Adrenal gland (tissue), 19 donors: ENCODE measurements around the gene VCAM1. TPM values are rescaled to one million over a fixed set of nuclear protein-coding genes. Genes with fewer than 3 reads are reported as not detected.

ENCODE experiments used
- DNase-seq, 7 donors: peaks; one replicate each; pipeline ENCODE4 v3.0.0-alpha.2; 2019 to 2020
- H3K27ac ChIP-seq, 5 donors: fragments of 200-600 bp; sonication (generic) in 4 of 5; 1 replicate in 3 of 5; 2 replicates in 2 of 5; pipeline versions ENCODE4 v1.5.1 to v1.8.0; 2016 to 2020; ENCODE audit warnings: mild to moderate bottlenecking in 1 of 5
- H3K27me3 ChIP-seq: fragments of 200-600 bp; 2 replicates; pipeline ENCODE4 v1.8.0; 2021
- H3K36me3 ChIP-seq, 2 donors: fragments of 200-600 bp; replicated peaks in 1 of 2; 1 replicate in 1 of 2; 2 replicates in 1 of 2; pipeline versions ENCODE4 v1.5.1 to v1.8.0; 2018 to 2022
- H3K4me1 ChIP-seq, 2 donors: fragments of 200-600 bp; replicated peaks in 1 of 2; 1 replicate in 1 of 2; 2 replicates in 1 of 2; pipeline versions ENCODE4 v1.5.1 to v1.8.0; 2018 to 2021
- H3K4me3 ChIP-seq, 4 donors: fragments of 200-600 bp; sonication (generic) in 3 of 4; one replicate each; pipeline ENCODE4 v1.5.1; 2016 to 2018
- H3K9me3 ChIP-seq, 3 donors: fragments of 200-600 bp; sonication (generic) in 1 of 3; replicated peaks in 1 of 3; 1 replicate in 2 of 3; 2 replicates in 1 of 3; pipeline versions ENCODE4 v1.5.1 to v1.8.0; 2016 to 2021
- POLR2A ChIP-seq, 2 donors: fragments of 450-650 bp; IDR thresholded peaks; one replicate each; pipeline ENCODE4 v1.6.1; 2017; ENCODE audit warnings: antibody characterized with exemption in 2 of 2, mild to moderate bottlenecking in 2 of 2, moderate library complexity in 1 of 2
- WGBS, 4 donors: extraction: QIAGEN DNeasy Blood & Tissue Kit in 2 of 4; methylation state at CpG; one replicate each; pipeline versions ENCODE4 v1.1.5 to v1.1.7; 2013 to 2017; 5-methylcytosine and 5-hydroxymethylcytosine counted together
- intact Hi-C, 2 donors: fragments of 100-400 bp; cut with DNase I; formaldehyde crosslinking; loops; one replicate each; pipeline versions ENCODE4 v1.14.1 to v1.15.0; 2022 to 2023
- long read RNA-seq, 10 donors: library from polyadenylated mRNA in 3 of 10; unstranded in 2 of 10; stranded (forward) in 1 of 10; transcript quantifications; one replicate each; pipeline ENCODE4 v2.0.0 and lab custom pipeline, GENCODE V29; 2021 to 2026
- polyA plus RNA-seq, 3 donors: library from polyadenylated mRNA; stranded (reverse); fragments of 200-250 nt in 2 of 3; fragments of 350-450 nt in 1 of 3; fragmentation: Illumina TruSeq in 1 of 3; extraction: RNeasy Lipid Tissue Mini Kit (QIAGEN cat#74804) in 1 of 3; gene quantifications; one replicate each; pipeline ENCODE4 v1.2.3, GENCODE V29; 2013 to 2014
- total RNA-seq, 9 donors: library from RNA; depleted of rRNA in 4 of 9; stranded (reverse); fragments of >200 nt in 4 of 9; fragments of 120-200 nt in 1 of 9; fragmentation: NEBNext Ultra II Directional in 1 of 9; extraction: Animal tissue kit (Norgen Biotek cat#: 25700) in 1 of 9; gene quantifications; one replicate each; pipeline versions ENCODE4 v1.1.0 to v1.2.4, GENCODE V29; 2013 to 2023
- TF ChIP-seq, protein P1 (sequence below), 6 experiments: fragments of 450-650 bp in 4 of 6; fragments of 200-600 bp in 2 of 6; sonication (generic) in 1 of 6; IDR thresholded peaks; 1 replicate in 5 of 6; 2 replicates in 1 of 6; pipeline versions ENCODE4 v1.5.1 to v1.8.0; 2016 to 2021; ENCODE audit warnings: antibody characterized with exemption in 6 of 6, mild to moderate bottlenecking in 2 of 6, moderate library complexity in 1 of 6
- donor health status: healthy with polysubstance abuse.
- donor health status: Bipolar disorder and iron deficiency.
- donor health status: DM: yes; HTN: yes; CAD: no.
- donor health status: DM: no; HTN: no; CAD: no.
- donor health status: DM: no; HTN: no; CAD: no.
- donor health status: DM: yes; HTN: yes; CAD: no.

The VCAM1 gene, protein sequence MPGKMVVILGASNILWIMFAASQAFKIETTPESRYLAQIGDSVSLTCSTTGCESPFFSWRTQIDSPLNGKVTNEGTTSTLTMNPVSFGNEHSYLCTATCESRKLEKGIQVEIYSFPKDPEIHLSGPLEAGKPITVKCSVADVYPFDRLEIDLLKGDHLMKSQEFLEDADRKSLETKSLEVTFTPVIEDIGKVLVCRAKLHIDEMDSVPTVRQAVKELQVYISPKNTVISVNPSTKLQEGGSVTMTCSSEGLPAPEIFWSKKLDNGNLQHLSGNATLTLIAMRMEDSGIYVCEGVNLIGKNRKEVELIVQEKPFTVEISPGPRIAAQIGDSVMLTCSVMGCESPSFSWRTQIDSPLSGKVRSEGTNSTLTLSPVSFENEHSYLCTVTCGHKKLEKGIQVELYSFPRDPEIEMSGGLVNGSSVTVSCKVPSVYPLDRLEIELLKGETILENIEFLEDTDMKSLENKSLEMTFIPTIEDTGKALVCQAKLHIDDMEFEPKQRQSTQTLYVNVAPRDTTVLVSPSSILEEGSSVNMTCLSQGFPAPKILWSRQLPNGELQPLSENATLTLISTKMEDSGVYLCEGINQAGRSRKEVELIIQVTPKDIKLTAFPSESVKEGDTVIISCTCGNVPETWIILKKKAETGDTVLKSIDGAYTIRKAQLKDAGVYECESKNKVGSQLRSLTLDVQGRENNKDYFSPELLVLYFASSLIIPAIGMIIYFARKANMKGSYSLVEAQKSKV
- total RNA-seq, result 100 to 1,000 TPM in 2 of 9 donors, 10 to 100 TPM in 7; 36.4 to 233 (median 88.2) TPM
- 100 to 1,000 TPM in 1 of 3 donors, 10 to 100 TPM in 2; 32.3 to 162 (median 38.0) TPM for polyA plus RNA-seq
- long read RNA-seq, donor 1, transcript VCAM1-201 (9 exons, 3,083 nt), result major isoform, 39 of 54 reads
- long read RNA-seq, donor 1, transcript VCAM1-205 (1 exons, 3,865 nt), result minor isoform, 10 of 54 reads
- long read RNA-seq, donor 1, partial matches to known transcripts, result 5 of 54 reads
- long read RNA-seq, donor 1, other reads (novel, unspliced or antisense), result 0 of 54 reads
- long read RNA-seq, donor 2, transcript VCAM1-201 (9 exons, 3,083 nt), result major isoform, 31 of 54 reads
- long read RNA-seq, donor 2, transcript VCAM1-205 (1 exons, 3,865 nt), result minor isoform, 7 of 54 reads
- long read RNA-seq, donor 2, partial matches to known transcripts, result 13 of 54 reads
- long read RNA-seq, donor 2, other reads (novel, unspliced or antisense), result 0 of 54 reads
- long read RNA-seq, donor 3, transcript VCAM1-201 (9 exons, 3,083 nt), result major isoform, 48 of 96 reads
- long read RNA-seq, donor 3, transcript VCAM1-205 (1 exons, 3,865 nt), result minor isoform, 30 of 96 reads
- long read RNA-seq, donor 3, partial matches to known transcripts, result 18 of 96 reads
- long read RNA-seq, donor 3, other reads (novel, unspliced or antisense), result 0 of 96 reads
- long read RNA-seq, donor 4, transcript VCAM1-201 (9 exons, 3,083 nt), result major isoform, 30 of 47 reads
- long read RNA-seq, donor 4, partial matches to known transcripts, result 9 of 47 reads
- long read RNA-seq, donor 4, other reads (novel, unspliced or antisense), result 6 of 47 reads
- long read RNA-seq, donor 5, transcript VCAM1-201 (9 exons, 3,083 nt), result major isoform, 180 of 206 reads
- long read RNA-seq, donor 5, partial matches to known transcripts, result 16 of 206 reads
- long read RNA-seq, donor 5, other reads (novel, unspliced or antisense), result 6 of 206 reads
- long read RNA-seq, donor 6, transcript VCAM1-201 (9 exons, 3,083 nt), result major isoform, 20 of 33 reads
- long read RNA-seq, donor 6, partial matches to known transcripts, result 9 of 33 reads
- long read RNA-seq, donor 6, other reads (novel, unspliced or antisense), result 3 of 33 reads
- long read RNA-seq, donor 7, transcript VCAM1-201 (9 exons, 3,083 nt), result major isoform, 11 of 25 reads
- long read RNA-seq, donor 7, transcript VCAM1-205 (1 exons, 3,865 nt), result minor isoform, 8 of 25 reads
- long read RNA-seq, donor 7, partial matches to known transcripts, result 6 of 25 reads
- long read RNA-seq, donor 7, other reads (novel, unspliced or antisense), result 0 of 25 reads
- long read RNA-seq, donor 8, transcript VCAM1-201 (9 exons, 3,083 nt), result major isoform, 55 of 75 reads
- long read RNA-seq, donor 8, transcript VCAM1-205 (1 exons, 3,865 nt), result minor isoform, 10 of 75 reads
- long read RNA-seq, donor 8, partial matches to known transcripts, result 9 of 75 reads
- long read RNA-seq, donor 8, other reads (novel, unspliced or antisense), result 0 of 75 reads
- long read RNA-seq, donor 9, transcript VCAM1-205 (1 exons, 3,865 nt), result minor isoform, 25 of 132 reads
- long read RNA-seq, donor 9, transcript VCAM1-201 (9 exons, 3,083 nt), result major isoform, 74 of 132 reads
- long read RNA-seq, donor 9, partial matches to known transcripts, result 32 of 132 reads
- long read RNA-seq, donor 9, other reads (novel, unspliced or antisense), result 0 of 132 reads
- long read RNA-seq, donor 10, transcript VCAM1-201 (9 exons, 3,083 nt), result major isoform, 15 of 28 reads
- long read RNA-seq, donor 10, transcript VCAM1-205 (1 exons, 3,865 nt), result minor isoform, 6 of 28 reads
- long read RNA-seq, donor 10, partial matches to known transcripts, result 6 of 28 reads
- long read RNA-seq, donor 10, other reads (novel, unspliced or antisense), result 0 of 28 reads

DNA sequence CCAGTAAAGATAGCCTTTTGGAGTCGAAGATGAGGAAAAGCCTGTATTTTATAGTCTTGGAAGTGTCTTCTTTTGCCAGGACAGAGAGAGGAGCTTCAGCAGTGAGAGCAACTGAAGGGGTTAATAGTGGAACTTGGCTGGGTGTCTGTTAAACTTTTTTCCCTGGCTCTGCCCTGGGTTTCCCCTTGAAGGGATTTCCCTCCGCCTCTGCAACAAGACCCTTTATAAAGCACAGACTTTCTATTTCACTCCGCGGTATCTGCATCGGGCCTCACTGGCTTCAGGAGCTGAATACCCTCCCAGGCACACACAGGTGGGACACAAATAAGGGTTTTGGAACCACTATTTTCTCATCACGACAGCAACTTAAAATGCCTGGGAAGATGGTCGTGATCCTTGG is at the start of gene VCAM1:
VCAM1 (plus strand) TSS at position 253 of the 400 bp plus-strand sequence; CDS start at position 372, 119 bp downstream.
- H3K4me1 ChIP-seq, result peaks cover 23 to 35% of the 10 kb centered on the region in 2 donors
- intact Hi-C loops, result no loop called here
- peak within 1 kb of the TSS in 3 of 4 donors; percentile 7 to 60 (median 29) for H3K4me3 ChIP-seq
- no peaks in the 10 kb centered on the region for H3K27me3 ChIP-seq
- H3K9me3 ChIP-seq, result no peaks in the 10 kb centered on the region
- TF ChIP-seq, protein P1, sequence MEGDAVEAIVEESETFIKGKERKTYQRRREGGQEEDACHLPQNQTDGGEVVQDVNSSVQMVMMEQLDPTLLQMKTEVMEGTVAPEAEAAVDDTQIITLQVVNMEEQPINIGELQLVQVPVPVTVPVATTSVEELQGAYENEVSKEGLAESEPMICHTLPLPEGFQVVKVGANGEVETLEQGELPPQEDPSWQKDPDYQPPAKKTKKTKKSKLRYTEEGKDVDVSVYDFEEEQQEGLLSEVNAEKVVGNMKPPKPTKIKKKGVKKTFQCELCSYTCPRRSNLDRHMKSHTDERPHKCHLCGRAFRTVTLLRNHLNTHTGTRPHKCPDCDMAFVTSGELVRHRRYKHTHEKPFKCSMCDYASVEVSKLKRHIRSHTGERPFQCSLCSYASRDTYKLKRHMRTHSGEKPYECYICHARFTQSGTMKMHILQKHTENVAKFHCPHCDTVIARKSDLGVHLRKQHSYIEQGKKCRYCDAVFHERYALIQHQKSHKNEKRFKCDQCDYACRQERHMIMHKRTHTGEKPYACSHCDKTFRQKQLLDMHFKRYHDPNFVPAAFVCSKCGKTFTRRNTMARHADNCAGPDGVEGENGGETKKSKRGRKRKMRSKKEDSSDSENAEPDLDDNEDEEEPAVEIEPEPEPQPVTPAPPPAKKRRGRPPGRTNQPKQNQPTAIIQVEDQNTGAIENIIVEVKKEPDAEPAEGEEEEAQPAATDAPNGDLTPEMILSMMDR (IDR thresholded peaks at IDR 0.05), result no peak
- TF ChIP-seq POLR2A (IDR thresholded peaks at IDR 0.05), result peak in 1 of 2 donors; percentile 56
- 9 to 14% (median 13%) methylated on average over 7 of the region's 7 CpGs for WGBS, 4 donors
- peak; percentile 19 to 62 (median 32) for DNase-seq
- H3K27ac ChIP-seq, result peak within 1 kb of the TSS; percentile 37 to 86 (median 67)
- H3K36me3 ChIP-seq, result peaks cover 0 to under 1% of the 10 kb centered on the region in 2 donors

DNA sequence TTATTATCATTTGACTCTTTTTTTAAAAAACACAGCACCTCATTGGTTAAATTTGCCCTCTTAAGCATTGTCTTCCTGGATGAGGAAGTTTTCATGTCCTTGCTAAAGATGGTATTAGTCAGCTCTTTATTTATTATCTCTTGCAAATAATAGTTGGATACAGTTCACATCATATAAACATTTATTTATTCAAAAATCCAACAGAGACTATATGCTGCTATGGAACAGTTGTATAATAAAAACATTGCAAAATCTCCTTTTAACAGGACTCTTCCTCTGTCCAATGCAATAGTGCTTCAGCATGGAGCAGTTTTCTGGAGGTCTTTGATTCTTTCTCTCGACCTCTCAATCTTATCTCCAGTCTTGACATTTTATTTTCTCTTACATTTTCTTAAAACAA is 49.5 kb upstream of the VCAM1 start:
- DNase-seq, result no peak
- intact Hi-C loops, result no loop called here
- H3K4me1 ChIP-seq, result peaks cover 0 to 14% of the 10 kb centered on the region in 2 donors
- no peak for TF ChIP-seq POLR2A (IDR thresholded peaks at IDR 0.05)
- TF ChIP-seq, protein P1 (IDR thresholded peaks at IDR 0.05), result no peak
- H3K36me3 ChIP-seq, result no peaks in the 10 kb centered on the region
- no peaks in the 10 kb centered on the region for H3K27me3 ChIP-seq
- H3K9me3 ChIP-seq, result no peaks in the 10 kb centered on the region
- H3K4me3 ChIP-seq, result no peak overlapping the region
- WGBS, 4 donors, result 39 to 49% (median 45%) methylated on average over 1 of the region's 1 CpG
- no peak overlapping the region for H3K27ac ChIP-seq

DNA sequence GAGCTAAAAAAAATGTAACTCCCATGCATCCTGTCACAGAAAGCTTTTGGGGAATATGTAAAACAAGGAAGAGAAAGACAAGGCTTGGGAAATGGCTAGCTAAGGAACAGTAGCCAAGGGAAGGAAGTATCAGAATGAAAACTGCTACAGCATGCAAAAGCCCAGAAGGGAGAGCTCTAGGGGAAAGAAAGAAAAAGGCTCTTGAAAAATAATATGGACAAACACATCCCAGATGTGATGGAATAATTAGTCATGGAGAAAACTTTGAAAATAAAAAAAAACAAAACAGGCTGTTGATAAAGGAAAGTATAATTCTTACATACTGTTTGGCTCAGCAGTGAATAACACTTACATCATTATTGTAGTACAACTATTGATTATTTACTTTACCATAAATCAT is 47.9 kb upstream of the VCAM1 start:
- peaks cover 0 to 14% of the 10 kb centered on the region in 2 donors for H3K4me1 ChIP-seq
- no peak overlapping the region for H3K4me3 ChIP-seq
- TF ChIP-seq POLR2A (IDR thresholded peaks at IDR 0.05), result no peak
- TF ChIP-seq, protein P1 (IDR thresholded peaks at IDR 0.05), result peak in 1 of 6 experiments; percentile 6
- no peak overlapping the region for H3K27ac ChIP-seq
- H3K27me3 ChIP-seq, result no peaks in the 10 kb centered on the region
- H3K9me3 ChIP-seq, result no peaks in the 10 kb centered on the region
- intact Hi-C loops, result no loop called here
- no peaks in the 10 kb centered on the region for H3K36me3 ChIP-seq
- DNase-seq, result no peak
